Keratinocyte (primary cell): ENCODE measurements around the gene MS4A6A. TPM values are rescaled to one million over a fixed set of nuclear protein-coding genes. Genes with fewer than 3 reads are reported as not detected.

ENCODE experiments used
- DNase-seq: peaks from one replicate; pipeline ENCODE4 v3.0.0-alpha.2; 2011; ENCODE audit warnings: low read depth, missing footprints, low spot score
- FAIRE-seq: peaks from 2 replicates; lab custom pipeline; 2011; peaks lifted over from hg19 to GRCh38; lab: Jason Lieb, UNC
- H2AFZ ChIP-seq: 2 replicates; pipeline ENCODE4 v1.6.0; 2012; ENCODE audit warnings: low read length, control low read depth, inconsistent platforms; ENCODE audit not compliant: control insufficient read depth
- H3K27ac ChIP-seq: 2 replicates; pipeline ENCODE4 v1.5.1; 2011; ENCODE audit warnings: low read length; ENCODE audit not compliant: control insufficient read depth, insufficient read depth
- H3K27me3 ChIP-seq: 3 replicates; pipeline ENCODE4 v1.6.0; 2011; ENCODE audit warnings: low read length; ENCODE audit not compliant: control insufficient read depth, insufficient read depth; ENCODE audit errors: extremely low read depth
- H3K36me3 ChIP-seq, 2 experiments: 2 replicates in 1 of 2; 3 replicates in 1 of 2; pipeline ENCODE4 v1.5.1; 2011; ENCODE audit warnings: low read length in 2 of 2, mild to moderate bottlenecking in 1 of 2; ENCODE audit not compliant: control insufficient read depth in 2 of 2, insufficient read depth in 2 of 2; ENCODE audit errors: extremely low read depth in 1 of 2
- H3K4me1 ChIP-seq: 3 replicates; pipeline ENCODE4 v1.5.1; 2011; ENCODE audit warnings: low read length; ENCODE audit not compliant: control insufficient read depth, insufficient read depth; ENCODE audit errors: extremely low read depth
- H3K4me2 ChIP-seq: 3 replicates; pipeline ENCODE4 v1.6.0; 2011; ENCODE audit warnings: low read depth, low read length; ENCODE audit not compliant: control insufficient read depth, insufficient read depth; ENCODE audit errors: extremely low read depth
- H3K4me3 ChIP-seq, 3 experiments: fragments of 200-600 bp in 1 of 3; sonication (generic) in 1 of 3; 2 replicates in 2 of 3; 3 replicates in 1 of 3; pipeline ENCODE4 v1.5.1; 2011 to 2016; ENCODE audit warnings: low read length in 3 of 3, mild to moderate bottlenecking in 3 of 3, control low read depth in 2 of 3, inconsistent platforms in 1 of 3, low read depth in 1 of 3, mixed read lengths in 1 of 3, mixed run types in 1 of 3, moderate library complexity in 1 of 3; ENCODE audit not compliant: control insufficient read depth in 2 of 3, insufficient read depth in 2 of 3; ENCODE audit errors: extremely low read depth in 1 of 3
- H3K79me2 ChIP-seq: 2 replicates; pipeline ENCODE4 v1.6.0; 2012; ENCODE audit warnings: low read length; ENCODE audit not compliant: control insufficient read depth, insufficient read depth
- H3K9ac ChIP-seq: 3 replicates; pipeline ENCODE4 v1.6.0; 2011; ENCODE audit warnings: low read length; ENCODE audit not compliant: control insufficient read depth, insufficient read depth; ENCODE audit errors: extremely low read depth
- H3K9me1 ChIP-seq: 3 replicates; pipeline ENCODE4 v1.6.0; 2011; ENCODE audit warnings: low read length; ENCODE audit not compliant: control insufficient read depth, insufficient read depth; ENCODE audit errors: extremely low read depth
- H3K9me3 ChIP-seq: 2 replicates; pipeline ENCODE4 v1.5.1; 2012; ENCODE audit warnings: low read depth, low read length; ENCODE audit not compliant: control insufficient read depth
- H4K20me1 ChIP-seq: 3 replicates; pipeline ENCODE4 v1.6.0; 2011; ENCODE audit warnings: low read length; ENCODE audit not compliant: control insufficient read depth, insufficient read depth; ENCODE audit errors: extremely low read depth
- CTCF ChIP-seq, 3 experiments: IDR thresholded peaks in 1 of 3; conservative IDR thresholded peaks in 1 of 3; optimal IDR thresholded peaks in 1 of 3; 2 replicates in 2 of 3; 3 replicates in 1 of 3; pipeline versions ENCODE3 to v1.5.1; 2011; ENCODE audit warnings: low read length in 3 of 3, mild to moderate bottlenecking in 3 of 3, moderate library complexity in 2 of 3, control low read depth in 1 of 3, inconsistent platforms in 1 of 3; ENCODE audit not compliant: insufficient read depth in 2 of 3; ENCODE audit errors: extremely low read depth in 1 of 3
- EZH2 ChIP-seq: IDR thresholded peaks from one replicate; pipeline ENCODE4 v1.6.1; 2012; ENCODE audit warnings: inconsistent platforms, mild to moderate bottlenecking, low read length, moderate library complexity
- dilution Hi-C: fragments of 300-500 bp; cut with MboI; formaldehyde crosslinking; loops from one replicate; pipeline ENCODE4 v1.7.0; 2020; ENCODE audit warnings: low sequenced_read_pairs; ENCODE audit not compliant: extremely low pct_ligation_motif_present
- polyA plus RNA-seq, 5 experiments: library from polyadenylated mRNA; depleted of rRNA in 3 of 5; stranded (reverse) in 3 of 5; stranded (forward) in 1 of 5; unstranded in 1 of 5; fragments of >200 nt; gene quantifications; 1 replicate in 1 of 5; 2 replicates in 3 of 5; 3 replicates in 1 of 5; pipeline versions ENCODE4 v1.2.1 to v1.2.3, GENCODE V29; 2011 to 2012; ENCODE audit warnings: missing spikeins in 2 of 5, low read depth in 1 of 5, low replicate concordance in 1 of 5

Gene MS4A6A
- polyA plus RNA-seq, 1 donor (not counting 4 experiments of a cell fraction or from before 2014, with no cell fraction given), result not detected

GRCh38 chr11:60172011-60172410, 10.9 kb downstream of the MS4A6A start:
- Histone ChIP-seq H3K9me1 (no peaks in the 10 kb centered on the region), H3K4me2 (no peak overlapping the region), H4K20me1 (no peaks in the 10 kb centered on the region), H3K4me1 (no peaks in the 10 kb centered on the region), H3K4me3 (no peak overlapping the region), H3K36me3 (no peaks in the 10 kb centered on the region), H3K79me2 (no peaks in the 10 kb centered on the region), H3K27me3 (no peaks in the 10 kb centered on the region), H2AFZ (no peak overlapping the region), H3K9me3 (no peaks in the 10 kb centered on the region), H3K27ac (no peak overlapping the region), H3K9ac (no peak overlapping the region)
- TF ChIP-seq CTCF (optimal IDR thresholded peaks at IDR 0.05 in 1 of 3, IDR thresholded peaks at IDR 0.05 in 1 of 3, conservative IDR thresholded peaks at IDR 0.05 in 1 of 3; ENCODE audit: extremely low read depth in 1 of 3, insufficient read depth in 2 of 3, low read length in 3 of 3) (no peak), EZH2 (no peak)
- FAIRE-seq, result no peak
- DNase-seq, result no peak
- dilution Hi-C loops, result no loop called here

- FAIRE-seq (no peak), DNase-seq (no peak)
- no peak overlapping the region for H3K4me3 ChIP-seq
- H3K36me3 ChIP-seq, result no peaks in the 10 kb centered on the region
- TF ChIP-seq CTCF (optimal IDR thresholded peaks at IDR 0.05 in 1 of 3, IDR thresholded peaks at IDR 0.05 in 1 of 3, conservative IDR thresholded peaks at IDR 0.05 in 1 of 3; ENCODE audit: extremely low read depth in 1 of 3, insufficient read depth in 2 of 3, low read length in 3 of 3), result no peak
- TF ChIP-seq EZH2, result no peak
- no peak overlapping the region for H3K4me2 ChIP-seq
- H3K4me1 ChIP-seq, result no peaks in the 10 kb centered on the region
- H3K27me3 ChIP-seq, result no peaks in the 10 kb centered on the region
- no peaks in the 10 kb centered on the region for H3K79me2 ChIP-seq
- no peak overlapping the region for H3K27ac ChIP-seq
- H3K9me1 ChIP-seq, result no peaks in the 10 kb centered on the region
- dilution Hi-C loops, result no loop called here
- no peaks in the 10 kb centered on the region for H3K9me3 ChIP-seq
- no peaks in the 10 kb centered on the region for H4K20me1 ChIP-seq
- H2AFZ ChIP-seq, result no peak overlapping the region
- H3K9ac ChIP-seq, result no peak overlapping the region
Measured at GRCh38 chr11:60170566-60170965, 12.3 kb downstream of the MS4A6A start.
